Mucosa of rectum (tissue), 2 donors: Measurements from ENCODE around the gene GLI2.

ENCODE experiments used
- H3K27ac ChIP-seq, 2 donors: one replicate each; pipeline ENCODE4 v1.7.0; 2013; ENCODE audit warnings: inconsistent platforms in 2 of 2, low read depth in 2 of 2, low read length in 2 of 2
- H3K27me3 ChIP-seq, 2 donors: one replicate each; pipeline ENCODE4 v1.7.0; 2013; ENCODE audit warnings: low read length in 2 of 2; ENCODE audit not compliant: control insufficient read depth in 2 of 2, insufficient read depth in 2 of 2
- H3K36me3 ChIP-seq, 2 donors: one replicate each; pipeline ENCODE4 v1.7.0; 2013; ENCODE audit warnings: low read length in 2 of 2; ENCODE audit not compliant: control insufficient read depth in 2 of 2, insufficient read depth in 2 of 2
- H3K4me1 ChIP-seq, 2 donors: one replicate each; pipeline ENCODE4 v1.7.0; 2013; ENCODE audit warnings: low read length in 2 of 2, mild to moderate bottlenecking in 1 of 2; ENCODE audit not compliant: control insufficient read depth in 2 of 2, insufficient read depth in 2 of 2
- H3K4me3 ChIP-seq, 2 donors: one replicate each; pipeline ENCODE4 v1.7.0; 2013; ENCODE audit warnings: low read length in 2 of 2
- H3K9ac ChIP-seq, 2 donors: one replicate each; pipeline ENCODE4 v1.7.0; 2013; ENCODE audit warnings: low read length in 2 of 2, low read depth in 1 of 2, mild to moderate bottlenecking in 1 of 2
- H3K9me3 ChIP-seq, 2 donors: one replicate each; pipeline ENCODE4 v1.7.0; 2013; ENCODE audit warnings: low read length in 2 of 2; ENCODE audit not compliant: control insufficient read depth in 2 of 2
- donor health status: healthy.
- donor health status: Normal muscosa, but diverticular disease.

Gene GLI2

GRCh38 chr2:120735746-120736170 is at the start of gene GLI2:
Gene GLI2 (plus strand): TSS chr2:120735868. CDS start chr2:120797321, 61,453 bp downstream.
- H3K27me3 ChIP-seq = peaks cover 14 to 16% of the 10 kb centered on the region in 2 donors

GRCh38 chr2:120685974-120686297 is 49.7 kb upstream of the GLI2 start:
- H3K4me3 ChIP-seq = no peak overlapping the region
- H3K4me1 ChIP-seq = no peaks in the 10 kb centered on the region
- no peak overlapping the region for H3K9ac ChIP-seq
- H3K36me3 ChIP-seq = no peaks in the 10 kb centered on the region
- H3K9me3 ChIP-seq = no peaks in the 10 kb centered on the region
- peaks cover 0 to 3% of the 10 kb centered on the region in 2 donors for H3K27me3 ChIP-seq
- no peak overlapping the region for H3K27ac ChIP-seq

More at GRCh38 chr2:120735746-120736170, at the start of gene GLI2:
- Histone ChIP-seq H3K4me3 (peak within 1 kb of the TSS; percentile 56 to 58), H3K4me1 (peaks cover 7 to 35% of the 10 kb centered on the region in 2 donors), H3K27ac (peak within 1 kb of the TSS; percentile 54 to 56), H3K9me3 (no peaks in the 10 kb centered on the region), H3K36me3 (no peaks in the 10 kb centered on the region), H3K9ac (peak within 1 kb of the TSS in 1 of 2 donors; percentile 38)

- Histone ChIP-seq H3K27ac (no peak overlapping the region), H3K4me1 (no peaks in the 10 kb centered on the region), H3K9me3 (no peaks in the 10 kb centered on the region), H3K4me3 (no peak overlapping the region), H3K9ac (no peak overlapping the region), H3K36me3 (no peaks in the 10 kb centered on the region), H3K27me3 (peaks cover 0 to 3% of the 10 kb centered on the region in 2 donors)
Measured at GRCh38 chr2:120686511-120687168, 49.0 kb upstream of the GLI2 start.

GRCh38 chr2:120687210-120687609 is 48.5 kb upstream of the GLI2 start:
- Histone ChIP-seq H3K4me1 (no peaks in the 10 kb centered on the region), H3K4me3 (no peak overlapping the region), H3K27me3 (no peaks in the 10 kb centered on the region), H3K36me3 (no peaks in the 10 kb centered on the region), H3K27ac (no peak overlapping the region), H3K9me3 (no peaks in the 10 kb centered on the region), H3K9ac (no peak overlapping the region)

GRCh38 chr2:120690521-120690920 is 45.1 kb upstream of the GLI2 start:
- no peaks in the 10 kb centered on the region for H3K36me3 ChIP-seq
- H3K27me3 ChIP-seq = peaks cover 0 to 8% of the 10 kb centered on the region in 2 donors
- no peak overlapping the region for H3K27ac ChIP-seq
- no peaks in the 10 kb centered on the region for H3K4me1 ChIP-seq
- H3K9me3 ChIP-seq = no peaks in the 10 kb centered on the region
- H3K9ac ChIP-seq = no peak overlapping the region
- H3K4me3 ChIP-seq = no peak overlapping the region

- peaks cover 7 to 12% of the 10 kb centered on the region in 2 donors for H3K27me3 ChIP-seq
- no peaks in the 10 kb centered on the region for H3K9me3 ChIP-seq
- H3K36me3 ChIP-seq = no peaks in the 10 kb centered on the region
- H3K4me1 ChIP-seq = peaks cover 0 to 2% of the 10 kb centered on the region in 2 donors
- H3K4me3 ChIP-seq = no peak overlapping the region
- H3K9ac ChIP-seq = no peak overlapping the region
- no peak overlapping the region for H3K27ac ChIP-seq
Measured at GRCh38 chr2:120691410-120691809, 44.3 kb upstream of the GLI2 start.

GRCh38 chr2:120692691-120693090 is 43.0 kb upstream of the GLI2 start:
- no peaks in the 10 kb centered on the region for H3K9me3 ChIP-seq
- H3K4me3 ChIP-seq = no peak overlapping the region
- no peak overlapping the region for H3K27ac ChIP-seq
- no peaks in the 10 kb centered on the region for H3K36me3 ChIP-seq
- H3K9ac ChIP-seq = no peak overlapping the region
- H3K27me3 ChIP-seq = peaks cover 11 to 17% of the 10 kb centered on the region in 2 donors
- peaks cover 0 to 2% of the 10 kb centered on the region in 2 donors for H3K4me1 ChIP-seq

- H3K36me3 ChIP-seq = no peaks in the 10 kb centered on the region
- H3K27ac ChIP-seq = no peak overlapping the region
- no peak overlapping the region for H3K9ac ChIP-seq
- H3K27me3 ChIP-seq = peaks cover 11 to 17% of the 10 kb centered on the region in 2 donors
- no peaks in the 10 kb centered on the region for H3K9me3 ChIP-seq
- H3K4me3 ChIP-seq = no peak overlapping the region
- H3K4me1 ChIP-seq = peaks cover 0 to 2% of the 10 kb centered on the region in 2 donors
Measured at GRCh38 chr2:120693121-120693520, 42.5 kb upstream of the GLI2 start.

GRCh38 chr2:120694034-120694433 is 41.6 kb upstream of the GLI2 start:
- peaks cover 0 to 2% of the 10 kb centered on the region in 2 donors for H3K4me1 ChIP-seq
- no peak overlapping the region for H3K9ac ChIP-seq
- H3K27me3 ChIP-seq = peaks cover 11 to 17% of the 10 kb centered on the region in 2 donors
- no peak overlapping the region for H3K4me3 ChIP-seq
- H3K27ac ChIP-seq = no peak overlapping the region
- no peaks in the 10 kb centered on the region for H3K36me3 ChIP-seq
- no peaks in the 10 kb centered on the region for H3K9me3 ChIP-seq

- H3K9me3 ChIP-seq = no peaks in the 10 kb centered on the region
- peaks cover 0 to 2% of the 10 kb centered on the region in 2 donors for H3K4me1 ChIP-seq
- peaks cover 16 to 19% of the 10 kb centered on the region in 2 donors for H3K27me3 ChIP-seq
- H3K9ac ChIP-seq = no peak overlapping the region
- no peaks in the 10 kb centered on the region for H3K36me3 ChIP-seq
- no peak overlapping the region for H3K27ac ChIP-seq
- no peak overlapping the region for H3K4me3 ChIP-seq
Measured at GRCh38 chr2:120697471-120697870, 38.2 kb upstream of the GLI2 start.
